GM12878 (cell line): Measurements from ENCODE around the gene RUNDC1. TPM values are rescaled to one million over a fixed set of nuclear protein-coding genes. Genes with fewer than 3 reads are reported as not detected.
A peak's percentile ranks its signal among the peaks of the same experiment; 100 is the strongest.

Experiments used
- ATAC-seq: fragments of 200-7000 bp; cut with Tn5 transposase; 3 replicates; pipeline ENCODE4 v1.9.1; 2020; ENCODE audit warnings: mild to moderate bottlenecking, moderate library complexity
- BruUV-seq: library from RNA; stranded (reverse); fragments of 400-500 nt; replicated peaks from 2 replicates; lab custom pipeline; 2021; lab: Mats Ljungman, UMichigan
- CTCF ChIA-PET: fragments of 300-600 bp; sonication (Branson Sonifier 250); formaldehyde crosslinking; extraction: SDS; loops from one replicate; lab custom pipeline; 2021; ENCODE audit warnings: inconsistent platforms; lab: Yijun Ruan, JAX
- POLR2A ChIA-PET: fragments of 350-600 bp; formaldehyde crosslinking; extraction: SDS; loops from one replicate; lab custom pipeline; 2021; ENCODE audit warnings: inconsistent platforms; lab: Charles Lee
- RAD21 ChIA-PET: fragments of 300-600 bp; sonication (Branson Sonifier 250); formaldehyde crosslinking; loops from one replicate; lab custom pipeline; 2023; ENCODE audit warnings: antibody characterized with exemption; ENCODE audit not compliant: unreplicated experiment; lab: Charles Lee
- SMC1A ChIA-PET: fragments of 300-600 bp; sonication (Branson Sonifier 250); formaldehyde crosslinking; loops from one replicate; lab custom pipeline; 2023; ENCODE audit not compliant: unreplicated experiment, uncharacterized antibody; lab: Charles Lee
- DNase-seq: peaks from one replicate; pipeline ENCODE4 v3.0.0-alpha.2; 2011; ENCODE audit warnings: low read depth, low spot score
- FAIRE-seq: peaks from 3 replicates; lab custom pipeline; 2011; peaks lifted over from hg19 to GRCh38; lab: Jason Lieb, UNC
- H2AFZ ChIP-seq: 2 replicates; pipeline ENCODE4 v1.6.0; 2011; ENCODE audit warnings: low read depth, low read length, control low read depth; ENCODE audit not compliant: control insufficient read depth
- H3K27ac ChIP-seq: 2 replicates; pipeline ENCODE4 v1.5.1; 2011; ENCODE audit warnings: control low read depth; ENCODE audit not compliant: control insufficient read depth, insufficient read depth
- H3K27me3 ChIP-seq, 2 experiments: replicated peaks in 1 of 2; 2 replicates each; pipeline versions ENCODE4 v1.6.0 to v1.6.1; 2011; ENCODE audit warnings: low read length in 1 of 2; ENCODE audit not compliant: control insufficient read depth in 2 of 2, insufficient read depth in 2 of 2
- H3K36me3 ChIP-seq, 2 experiments: 2 replicates each; pipeline ENCODE4 v1.5.1; 2011; ENCODE audit warnings: low read length in 1 of 2; ENCODE audit not compliant: control insufficient read depth in 2 of 2, insufficient read depth in 2 of 2
- H3K4me1 ChIP-seq: 2 replicates; pipeline ENCODE4 v1.6.1; 2011; ENCODE audit warnings: mild to moderate bottlenecking, low read length, moderate library complexity, mixed read lengths; ENCODE audit not compliant: control insufficient read depth, insufficient read depth
- H3K4me2 ChIP-seq: 2 replicates; pipeline ENCODE4 v1.6.0; 2011; ENCODE audit warnings: control low read depth; ENCODE audit not compliant: control insufficient read depth, insufficient read depth
- H3K4me3 ChIP-seq: fragments of 200-600 bp; sonication (generic); 2 replicates; pipeline ENCODE4 v1.5.1; 2016
- H3K79me2 ChIP-seq: 2 replicates; pipeline ENCODE4 v1.6.0; 2011; ENCODE audit warnings: low read length; ENCODE audit not compliant: control insufficient read depth, insufficient read depth
- H3K9ac ChIP-seq: 2 replicates; pipeline ENCODE4 v1.8.0; 2011; ENCODE audit warnings: low read length, control low read depth, mixed read lengths; ENCODE audit not compliant: control insufficient read depth, insufficient read depth
- H3K9me3 ChIP-seq: replicated peaks from 3 replicates; pipeline ENCODE4 v1.5.1; 2011; ENCODE audit warnings: mild to moderate bottlenecking, low read length; ENCODE audit not compliant: control insufficient read depth, insufficient read depth
- H4K20me1 ChIP-seq: 2 replicates; pipeline ENCODE4 v1.6.0; 2011; ENCODE audit not compliant: control insufficient read depth, insufficient read depth
- BHLHE40 ChIP-seq, 2 experiments: fragments of 450-650 bp in 1 of 2; IDR thresholded peaks; 2 replicates each; pipeline ENCODE4 v1.6.1; 2011 to 2017; ENCODE audit warnings: low read depth in 2 of 2, borderline replicate concordance in 1 of 2, improper control_type of control experiment in 1 of 2, low read length in 1 of 2, mild to moderate bottlenecking in 1 of 2
- E2F8 ChIP-seq: fragments of 450-650 bp; IDR thresholded peaks from 2 replicates; pipeline ENCODE4 v1.6.1; 2018; ENCODE audit warnings: mild to moderate bottlenecking, low read depth, moderate library complexity; ENCODE audit not compliant: partially characterized antibody
- EED ChIP-seq: sonication (generic); IDR thresholded peaks from 2 replicates; pipeline ENCODE4 v1.6.1; 2016; ENCODE audit warnings: antibody characterized with exemption, low read depth
- MLLT1 ChIP-seq: fragments of 450-650 bp; IDR thresholded peaks from 2 replicates; pipeline ENCODE4 v1.6.1; 2016; ENCODE audit warnings: mild to moderate bottlenecking
- NR2C1 ChIP-seq: fragments of 450-650 bp; IDR thresholded peaks from 2 replicates; pipeline ENCODE4 v1.6.1; 2017; ENCODE audit warnings: antibody characterized with exemption, mild to moderate bottlenecking, moderate library complexity
- RAD51 ChIP-seq: fragments of 450-650 bp; IDR thresholded peaks from 2 replicates; pipeline ENCODE4 v1.6.1; 2016; ENCODE audit warnings: moderate library complexity, mild to moderate bottlenecking, inconsistent platforms
- SREBF1 ChIP-seq: IDR thresholded peaks from 2 replicates; pipeline ENCODE4 v1.6.1; 2012; ENCODE audit warnings: mild to moderate bottlenecking, low read length
- YBX1 ChIP-seq: fragments of 450-650 bp; IDR thresholded peaks from 2 replicates; pipeline ENCODE4 v1.6.1; 2016; ENCODE audit warnings: antibody characterized with exemption
- whole genome bisulfite sequencing: methylation state at CpG from one replicate; pipeline ENCODE4 v1.1.6; 2016; ENCODE audit warnings: low lambda C conversion rate; ENCODE audit not compliant: insufficient replicate concordance, insufficient coverage; ENCODE audit errors: missing lambda C conversion rate; 5-methylcytosine and 5-hydroxymethylcytosine counted together
- in situ Hi-C: fragments of 300-500 bp; cut with MboI; formaldehyde crosslinking; loops from 9 replicates; pipeline ENCODE4 v1.14.3; 2018; ENCODE audit warnings: mixed read lengths
- intact Hi-C: fragments of 100-400 bp; cut with micrococcal nuclease; formaldehyde crosslinking; loops from one replicate; pipeline ENCODE4 v1.14.2; 2022; ENCODE audit not compliant: unreplicated experiment
- polyA plus RNA-seq, 11 experiments: library from polyadenylated mRNA; depleted of rRNA in 4 of 11; unstranded in 6 of 11; stranded (reverse) in 5 of 11; fragments of >200 nt; fragmentation: Nextera tagmentation in 4 of 11; fragmentation: Illumina TruSeq in 1 of 11; extraction: Ambion mirVana in 4 of 11; extraction: Trizol in 1 of 11; gene quantifications; 1 replicate in 1 of 11; 2 replicates in 10 of 11; pipeline versions ENCODE4 v1.2.1 to v1.2.3, GENCODE V29; 2011 to 2016; ENCODE audit warnings: inconsistent platforms in 2 of 11, missing spikeins in 2 of 11, low read depth in 1 of 11
- total RNA-seq, 4 experiments: library from RNA; depleted of rRNA in 3 of 4; stranded (reverse); fragments of >200 nt in 3 of 4; fragmentation: Illumina TruSeq in 1 of 4; extraction: Trizol in 1 of 4; gene quantifications; 2 replicates each; pipeline versions ENCODE4 v1.2.1 to v1.2.3, GENCODE V29; 2013 to 2021

RUNDC1 gene
- total and polyA plus RNA-seq, 10 of the 15 experiments (the other 5 are each of a cell fraction or from before 2014, with no cell fraction given) = 2.9 to 15.6 (median 8.2) TPM

GRCh38 chr17:43020789-43021740 lies 40.7 kb downstream of the RUNDC1 start:
- CTCF ChIA-PET = no interaction called here
- Histone ChIP-seq H3K9me3 (no peaks in the 10 kb centered on the region), H2AFZ (peak overlapping the region; percentile 93), H4K20me1 (no peaks in the 10 kb centered on the region), H3K4me3 (peak overlapping the region; percentile 88; the same call in 1 of the 2 replicates), H3K27me3 (no peaks in the 10 kb centered on the region), H3K9ac (no peak overlapping the region), H3K4me1 (peaks cover 10% of the 10 kb centered on the region; the same call in 1 of the 2 replicates), H3K4me2 (peak overlapping the region; percentile 78), H3K36me3 (no peaks in the 10 kb centered on the region), H3K27ac (no peak overlapping the region), H3K79me2 (no peaks in the 10 kb centered on the region)
- DNase-seq = no peak
- no TSS peak for BruUV-seq
- in situ Hi-C loops = loop anchor here (10.0 kb wide), 1 partner anchor 194 kb away; the partner anchor contains the start of gene TMEM106A
- intact Hi-C loops = loop anchor here (5.0 kb wide), 1 partner anchor 311 kb away; no protein-coding TSS in a partner anchor
- POLR2A ChIA-PET = no interaction called here
- no peak for FAIRE-seq
- TF ChIP-seq BHLHE40 (IDR thresholded peaks at IDR 0.05; ENCODE audit: borderline replicate concordance in 1 of 2, low read depth in 2 of 2, low read length in 1 of 2) = peak in 1 of 2 experiments; percentile 59; a peak in 2 of 4 replicates
- no peak for TF ChIP-seq YBX1
- 0 out of 2 replicates have a peak, but pooled peaks have one; percentile 29 for TF ChIP-seq RAD51
- peak; percentile 71; the same call in 1 of the 2 replicates for TF ChIP-seq MLLT1
- no peak for TF ChIP-seq SREBF1
- TF ChIP-seq NR2C1 = no peak
- no peak for TF ChIP-seq EED
- TF ChIP-seq E2F8 = no peak
- SMC1A ChIA-PET = no interaction called here
- WGBS = 37% methylated on average over 25 of the region's 40 CpGs
- RAD21 ChIA-PET = no interaction called here
- 0 out of 3 replicates have a peak, but pooled peaks have one; percentile 2 for ATAC-seq
